ENCODE measurements around the gene RPL7L1.
"Not testable (repeated sequence)": the region's sequence is repeated elsewhere in the genome, so short reads cannot be mapped to it uniquely, and the experiment has no call there.

Gene RPL7L1

GRCh38 chr6:42879372-42880239 lies at the start of gene RPL7L1:
Gene RPL7L1, plus strand, starts transcription at chr6:42879616. Its CDS starts 295 bp downstream, at chr6:42879911.
- DNase-seq, result peak; percentile 55 to 97 (median 89)

GRCh38 chr6:42831237-42831636 lies 48.2 kb upstream of the RPL7L1 start:
- no peak for DNase-seq

GRCh38 chr6:42834056-42834455 lies 45.4 kb upstream of the RPL7L1 start:
- DNase-seq, result no peak

GRCh38 chr6:42841844-42842584 lies 37.4 kb upstream of the RPL7L1 start:
- no peak for DNase-seq

- DNase-seq, result no peak
Observed at GRCh38 chr6:42845327-42845694, 34.1 kb upstream of the RPL7L1 start.

- no peak for DNase-seq
Observed at GRCh38 chr6:42846505-42846904, 32.9 kb upstream of the RPL7L1 start.

- no peak for DNase-seq
Observed at GRCh38 chr6:42848700-42849099, 30.7 kb upstream of the RPL7L1 start.

- DNase-seq, result no peak
Observed at GRCh38 chr6:42851599-42851998, 27.8 kb upstream of the RPL7L1 start.

- DNase-seq, result no peak
Observed at GRCh38 chr6:42860036-42860435, 19.4 kb upstream of the RPL7L1 start.

GRCh38 chr6:42860481-42860880 lies 18.9 kb upstream of the RPL7L1 start:
- no peak for DNase-seq

- no peak for DNase-seq
Observed at GRCh38 chr6:42864602-42865001, 14.8 kb upstream of the RPL7L1 start.

- DNase-seq, result no peak
Observed at GRCh38 chr6:42870145-42870936, 9.1 kb upstream of the RPL7L1 start.

- no peak for DNase-seq
Observed at GRCh38 chr6:42871711-42872110, 7.7 kb upstream of the RPL7L1 start.

GRCh38 chr6:42873313-42873712 lies 6.1 kb upstream of the RPL7L1 start:
- DNase-seq, result no peak

- DNase-seq, result no peak
Observed at GRCh38 chr6:42877695-42878094, 1.7 kb upstream of the RPL7L1 start.

- peak in 1 of 56 donors; percentile 73 for DNase-seq
Observed at GRCh38 chr6:42880240-42880817, 913 bp downstream of the RPL7L1 start.

GRCh38 chr6:42880871-42881270 lies 1.5 kb downstream of the RPL7L1 start:
- DNase-seq, result not testable (repeated sequence)

GRCh38 chr6:42885702-42886101 lies 6.3 kb downstream of the RPL7L1 start:
- no peak for DNase-seq

- DNase-seq, result not testable (repeated sequence)
Observed at GRCh38 chr6:42888201-42888600, 8.8 kb downstream of the RPL7L1 start.

- DNase-seq, result no peak
Observed at GRCh38 chr6:42889815-42890214, 10.4 kb downstream of the RPL7L1 start.
